GM12875 (cell line): ENCODE data around the gene TAPT1.

Experiments
- H3K4me3 ChIP-seq: one replicate; pipeline ENCODE4 v1.5.1; 2011; ENCODE audit warnings: low read depth, low read length, control low read depth
- CTCF ChIP-seq: IDR thresholded peaks from 2 replicates; pipeline ENCODE4 v1.5.1; 2011; ENCODE audit warnings: low read depth, mild to moderate bottlenecking, control low read depth, inconsistent platforms, low read length, moderate library complexity, borderline replicate concordance; ENCODE audit not compliant: insufficient read depth

TAPT1 gene

GRCh38 chr4:16235209-16235608 lies 8.9 kb upstream of the TAPT1 start:
- TF ChIP-seq CTCF, result no peak
- no peak overlapping the region for H3K4me3 ChIP-seq

GRCh38 chr4:16233569-16234177 lies 7.4 kb upstream of the TAPT1 start:
- peak overlapping the region; percentile 2 for H3K4me3 ChIP-seq
- TF ChIP-seq CTCF, result no peak

- H3K4me3 ChIP-seq, result no peak overlapping the region
- TF ChIP-seq CTCF, result no peak
These were observed 5.4 kb upstream of the TAPT1 start for GRCh38 chr4:16231570-16232245.

GRCh38 chr4:16230308-16230707 lies 4.0 kb upstream of the TAPT1 start:
- no peak overlapping the region for H3K4me3 ChIP-seq
- no peak for TF ChIP-seq CTCF

GRCh38 chr4:16229604-16230003 lies 3.3 kb upstream of the TAPT1 start:
- no peak overlapping the region for H3K4me3 ChIP-seq
- no peak for TF ChIP-seq CTCF

- no peak for TF ChIP-seq CTCF
- peak overlapping the region; percentile 86 for H3K4me3 ChIP-seq
These were observed 1.2 kb upstream of the TAPT1 start for GRCh38 chr4:16227462-16227868.
